OCI-LY7 (cell line): Measurements from ENCODE around the gene SEMA5A.

ENCODE experiments used
- CTCF ChIP-seq: fragments of 200-600 bp; sonication (generic); conservative IDR thresholded peaks from 2 replicates; pipeline ENCODE4 v1.5.1; 2014; ENCODE audit warnings: mild to moderate bottlenecking, antibody characterized with exemption, low read length, moderate library complexity, mixed read lengths
- EZH2phosphoT487 ChIP-seq: fragments of 200-600 bp; sonication (generic); IDR thresholded peaks from 2 replicates; pipeline ENCODE4 v1.6.1; 2018; ENCODE audit warnings: low read depth, borderline replicate concordance, mild to moderate bottlenecking, mixed run types, antibody characterized with exemption, low read length, moderate library complexity, mixed read lengths

GRCh38 chr5:9452181-9452580, 93.7 kb downstream of the SEMA5A start:
- no peak for TF ChIP-seq CTCF
- no peak for TF ChIP-seq EZH2phosphoT487
